Measurements from ENCODE around the gene DPP6. TPM values are rescaled to one million over a fixed set of nuclear protein-coding genes. Genes with fewer than 3 reads are reported as not detected.

The DPP6 gene
- total and polyA plus RNA-seq, 2 experiments from 2014 or later = 0.20 to 0.44 TPM

- Histone ChIP-seq H3K36me3 (replicated peaks; ENCODE audit: insufficient read depth, low read depth) (no peaks in the 10 kb centered on the region), H3K79me2 (no peaks in the 10 kb centered on the region), H3K9me2 (replicated peaks; ENCODE audit: insufficient read depth) (no peaks in the 10 kb centered on the region), H4K20me1 (ENCODE audit: insufficient read depth, poor library complexity, severe bottlenecking) (no peaks in the 10 kb centered on the region), H3K4me3 (no peak overlapping the region), H3K4me2 (no peak overlapping the region), H2AFZ (no peak overlapping the region), H3K27ac (no peak overlapping the region), H3K9me3 (ENCODE audit: low read depth) (no peaks in the 10 kb centered on the region), H3K4me1 (ENCODE audit: insufficient read depth) (no peaks in the 10 kb centered on the region), H3K27me3 (no peaks in the 10 kb centered on the region)
- DNase-seq (ENCODE audit: low spot score) = no peak
- TF ChIP-seq EZH2 (IDR thresholded peaks at IDR 0.05; ENCODE audit: borderline replicate concordance) (no peak), CTCF (IDR thresholded peaks at IDR 0.05; ENCODE audit: poor library complexity) (no peak), EZH2phosphoT487 (IDR thresholded peaks at IDR 0.05; ENCODE audit: low read depth, severe bottlenecking, unreplicated experiment) (no peak)
- 90% methylated on average over 24 of the region's 24 CpGs for WGBS (ENCODE audit: low lambda C conversion rate, missing lambda C conversion rate)
Measured at GRCh38 chr7:154898973-154899855, 847.0 kb downstream of the DPP6 start.

- WGBS (ENCODE audit: low lambda C conversion rate, missing lambda C conversion rate) = 71% methylated on average over 5 of the region's 5 CpGs
- Histone ChIP-seq H4K20me1 (ENCODE audit: insufficient read depth, poor library complexity, severe bottlenecking) (no peaks in the 10 kb centered on the region), H3K9me2 (replicated peaks; ENCODE audit: insufficient read depth) (no peaks in the 10 kb centered on the region), H3K27me3 (no peaks in the 10 kb centered on the region), H3K4me1 (ENCODE audit: insufficient read depth) (no peaks in the 10 kb centered on the region), H3K4me2 (no peak overlapping the region), H3K79me2 (no peaks in the 10 kb centered on the region), H3K27ac (no peak overlapping the region), H3K36me3 (replicated peaks; ENCODE audit: insufficient read depth, low read depth) (no peaks in the 10 kb centered on the region), H3K9me3 (ENCODE audit: low read depth) (no peaks in the 10 kb centered on the region), H3K4me3 (no peak overlapping the region), H2AFZ (no peak overlapping the region)
- TF ChIP-seq EZH2phosphoT487 (IDR thresholded peaks at IDR 0.05; ENCODE audit: low read depth, severe bottlenecking, unreplicated experiment) (no peak), EZH2 (IDR thresholded peaks at IDR 0.05; ENCODE audit: borderline replicate concordance) (no peak), CTCF (IDR thresholded peaks at IDR 0.05; ENCODE audit: poor library complexity) (no peak)
- DNase-seq (ENCODE audit: low spot score) = no peak
Measured at GRCh38 chr7:154899862-154900261, 847.7 kb downstream of the DPP6 start.

- no peak for DNase-seq (ENCODE audit: low spot score)
- no peaks in the 10 kb centered on the region for H4K20me1 ChIP-seq (ENCODE audit: insufficient read depth, poor library complexity, severe bottlenecking)
- H3K4me3 ChIP-seq = no peak overlapping the region
- no peak overlapping the region for H3K27ac ChIP-seq
- H3K9me3 ChIP-seq (ENCODE audit: low read depth) = no peaks in the 10 kb centered on the region
- H3K4me2 ChIP-seq = no peak overlapping the region
- no peaks in the 10 kb centered on the region for H3K27me3 ChIP-seq
- no peaks in the 10 kb centered on the region for H3K36me3 ChIP-seq (replicated peaks; ENCODE audit: insufficient read depth, low read depth)
- H2AFZ ChIP-seq = no peak overlapping the region
- 78% methylated on average over 6 of the region's 6 CpGs for WGBS (ENCODE audit: low lambda C conversion rate, missing lambda C conversion rate)
- H3K9me2 ChIP-seq (replicated peaks; ENCODE audit: insufficient read depth) = no peaks in the 10 kb centered on the region
- no peaks in the 10 kb centered on the region for H3K4me1 ChIP-seq (ENCODE audit: insufficient read depth)
- H3K79me2 ChIP-seq = no peaks in the 10 kb centered on the region
- TF ChIP-seq EZH2phosphoT487 (IDR thresholded peaks at IDR 0.05; ENCODE audit: low read depth, severe bottlenecking, unreplicated experiment) (no peak), EZH2 (IDR thresholded peaks at IDR 0.05; ENCODE audit: borderline replicate concordance) (no peak), CTCF (IDR thresholded peaks at IDR 0.05; ENCODE audit: poor library complexity) (no peak)
Measured at GRCh38 chr7:154902600-154903082, 850.4 kb downstream of the DPP6 start.
